Activated CD8-positive, alpha-beta memory T cell treated with anti-CD3 and anti-CD28 coated beads for 36 hours (primary cell): ENCODE data around the gene EPS8L2. TPM values are rescaled to one million over a fixed set of nuclear protein-coding genes. Genes with fewer than 3 reads are reported as not detected.

Source experiments
- CTCF ChIA-PET: fragments of 350-600 bp; sonication (Branson Sonifier 250); formaldehyde crosslinking; loops from one replicate; lab custom pipeline; 2021; ENCODE audit warnings: antibody characterized with exemption; lab: Charles Lee
- POLR2A ChIA-PET: fragments of 350-600 bp; sonication (Branson Sonifier 250); formaldehyde crosslinking; loops from one replicate; lab custom pipeline; 2021; ENCODE audit warnings: antibody characterized with exemption; lab: Charles Lee
- total RNA-seq, 2 experiments: library from RNA; stranded (reverse); gene quantifications; one replicate each; pipeline ENCODE4 v1.2.3, GENCODE V29; 2021

EPS8L2 gene
- total RNA-seq, 2 experiments from 2014 or later: 12.6 to 14.3 TPM

- POLR2A ChIA-PET: interaction anchor here (1.0 kb wide), 1 partner anchor 15 kb away, joined by 3 read pairs; the partner anchor contains the start of gene CEND1
- CTCF ChIA-PET: interaction anchor here (0.6 to 1.4 kb wide), 8 partner anchors 9 to 64 kb away, joined by 3 to 4 read pairs (median 3); no protein-coding TSS in a partner anchor
Measured at GRCh38 chr11:774873-775592, 69.0 kb downstream of the EPS8L2 start.

GRCh38 chr11:776263-776560 lies 70.2 kb downstream of the EPS8L2 start:
- POLR2A ChIA-PET: interaction anchor here (0.8 to 1.4 kb wide), 2 partner anchors 50 to 160 kb away, joined by 3 to 5 read pairs; no protein-coding TSS in a partner anchor

GRCh38 chr11:776561-777287 lies 70.7 kb downstream of the EPS8L2 start:
- ChIA-PET POLR2A (interaction anchor here (0.8 to 1.5 kb wide), 6 partner anchors 11 to 160 kb away, joined by 3 to 6 read pairs (median 4); partner anchors contain the start of genes CEND1 and RPLP2), CTCF (interaction anchor here (1.4 to 2.4 kb wide), 3 partner anchors 19 to 29 kb away, joined by 4 to 10 read pairs (median 7); partner anchors contain the start of genes SLC25A22 and TALDO1)

More at GRCh38 chr11:776263-776560, 70.2 kb downstream of the EPS8L2 start:
- CTCF ChIA-PET: interaction anchor here (1.2 to 2.4 kb wide), 3 partner anchors 18 to 51 kb away, joined by 3 to 10 read pairs (median 4); partner anchors contain the start of gene SLC25A22

Other genes starting within 250 kb of the EPS8L2 start
- gene RNH1, start 199.0 kb upstream of the EPS8L2 start, total RNA-seq: 100 to 1,000 TPM; 120 TPM
- gene HRAS, start 170.7 kb upstream of the EPS8L2 start, total RNA-seq: 10 to 100 TPM; 75.2 to 79.1 TPM
- gene LRRC56, start 168.7 kb upstream of the EPS8L2 start, total RNA-seq: 1 to 10 TPM; 1.8 to 2.1 TPM
- under 1 TPM; 0.75 to 0.89 TPM for gene LMNTD2, start 145.5 kb upstream of the EPS8L2 start, total RNA-seq
- gene RASSF7, start 145.3 kb upstream of the EPS8L2 start, total RNA-seq: 10 to 100 TPM; 19.8 to 21.2 TPM
- 10 to 100 TPM; 46.0 to 47.4 TPM for gene PHRF1, start 129.8 kb upstream of the EPS8L2 start, total RNA-seq
- 1 to 10 TPM; 7.6 to 9.5 TPM for gene IRF7, start 90.3 kb upstream of the EPS8L2 start, total RNA-seq
- gene CDHR5, start 81.3 kb upstream of the EPS8L2 start, total RNA-seq: not detected
- not detected for gene SCT, start 79.0 kb upstream of the EPS8L2 start, total RNA-seq
- under 1 TPM; 0.29 to 0.30 TPM for gene DRD4, start 69.0 kb upstream of the EPS8L2 start, total RNA-seq
- 10 to 100 TPM; 55.6 to 58.7 TPM for gene DEAF1, start 11.0 kb upstream of the EPS8L2 start, total RNA-seq
- gene TMEM80, start 10.4 kb upstream of the EPS8L2 start, total RNA-seq: 10 to 100 TPM in 1 of 2 experiments, 1 to 10 TPM in 1; 8.9 to 11.2 TPM
- gene TALDO1, start 41.2 kb downstream of the EPS8L2 start, total RNA-seq: 100 to 1,000 TPM; 270 to 286 TPM
- gene GATD1, start 71.3 kb downstream of the EPS8L2 start, total RNA-seq: 10 to 100 TPM; 52.6 to 60.4 TPM
- 1 to 10 TPM; 1.3 to 1.4 TPM for gene CEND1, start 83.9 kb downstream of the EPS8L2 start, total RNA-seq
- gene SLC25A22, start 92.0 kb downstream of the EPS8L2 start, total RNA-seq: 10 to 100 TPM; 81.1 to 83.9 TPM
- 10 to 100 TPM; 32.7 TPM for gene PIDD1, start 99.0 kb downstream of the EPS8L2 start, total RNA-seq
- 1,000 to 10,000 TPM; 2,602 to 2,630 TPM for gene RPLP2, start 103.7 kb downstream of the EPS8L2 start, total RNA-seq
- 10 to 100 TPM; 38.5 to 44.3 TPM for gene PNPLA2, start 112.7 kb downstream of the EPS8L2 start, total RNA-seq
- gene CRACR2B, start 121.7 kb downstream of the EPS8L2 start, total RNA-seq: 1 to 10 TPM; 2.9 to 3.4 TPM
- gene CD151, start 126.7 kb downstream of the EPS8L2 start, total RNA-seq: 10 to 100 TPM; 70.2 to 72.8 TPM
- 100 to 1,000 TPM; 150 to 151 TPM for gene POLR2L, start 136.3 kb downstream of the EPS8L2 start, total RNA-seq
- 10 to 100 TPM in 1 of 2 experiments, 1 to 10 TPM in 1; 9.4 to 12.7 TPM for gene TSPAN4, start 136.6 kb downstream of the EPS8L2 start, total RNA-seq
- gene CHID1, start 204.6 kb downstream of the EPS8L2 start, total RNA-seq: 10 to 100 TPM; 96.5 to 99.0 TPM
- gene AP2A2, start 219.6 kb downstream of the EPS8L2 start, total RNA-seq: 10 to 100 TPM; 37.8 to 38.3 TPM